Suppressor macrophage treated with lipopolysaccharide for 4 hours (primary cell): ENCODE measurements around the gene DIPK2B.

Source experiments
- DNase-seq: peaks from one replicate; pipeline ENCODE4 v3.0.0-alpha.2; 2020

DIPK2B gene

GRCh38 chrX:45154462-45154861 is 46.2 kb downstream of the DIPK2B start:
- no peak for DNase-seq

DNA sequence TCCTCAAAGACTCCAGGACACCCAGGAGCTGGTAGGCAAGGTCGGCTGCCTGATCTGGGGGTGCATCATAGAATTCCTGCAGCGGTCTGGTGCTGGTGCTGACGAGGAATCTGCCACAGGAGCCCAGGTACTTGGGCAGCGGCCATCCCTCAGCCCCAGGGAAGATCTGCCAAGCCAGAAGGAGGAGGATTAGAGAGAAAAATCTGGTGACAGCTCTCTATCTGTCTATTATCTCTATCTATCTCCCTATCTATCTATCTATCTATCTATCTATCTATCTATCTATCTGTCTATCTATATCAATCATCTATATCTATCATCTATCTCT is 46.7 kb downstream of the DIPK2B start:
- DNase-seq, result no peak
